Suprapubic skin (tissue), 4 donors: ENCODE measurements around the gene KYAT1.

Experiments used
- EP300 ChIP-seq: sonication (generic); formaldehyde crosslinking; IDR thresholded peaks from one replicate; pipeline ENCODE4 v1.6.1; 2017; ENCODE audit warnings: antibody characterized with exemption
- POLR2A ChIP-seq, 2 donors: fragments of 450-650 bp; IDR thresholded peaks; one replicate each; pipeline ENCODE4 v1.6.1; 2017; ENCODE audit warnings: antibody characterized with exemption in 2 of 2, mild to moderate bottlenecking in 2 of 2, moderate library complexity in 2 of 2
- POLR2AphosphoS5 ChIP-seq, 3 donors: sonication (generic); formaldehyde crosslinking; IDR thresholded peaks; one replicate each; pipeline ENCODE4 v1.6.1; 2017; ENCODE audit warnings: antibody characterized with exemption in 3 of 3
- TF ChIP-seq, protein P1 (sequence below), 2 donors: fragments of 200-600 bp in 1 of 2; fragments of 450-650 bp in 1 of 2; sonication (generic) in 1 of 2; IDR thresholded peaks; one replicate each; pipeline ENCODE4 v1.5.1; 2016 to 2019; ENCODE audit warnings: antibody characterized with exemption in 2 of 2, mild to moderate bottlenecking in 1 of 2, moderate library complexity in 1 of 2

DNA sequence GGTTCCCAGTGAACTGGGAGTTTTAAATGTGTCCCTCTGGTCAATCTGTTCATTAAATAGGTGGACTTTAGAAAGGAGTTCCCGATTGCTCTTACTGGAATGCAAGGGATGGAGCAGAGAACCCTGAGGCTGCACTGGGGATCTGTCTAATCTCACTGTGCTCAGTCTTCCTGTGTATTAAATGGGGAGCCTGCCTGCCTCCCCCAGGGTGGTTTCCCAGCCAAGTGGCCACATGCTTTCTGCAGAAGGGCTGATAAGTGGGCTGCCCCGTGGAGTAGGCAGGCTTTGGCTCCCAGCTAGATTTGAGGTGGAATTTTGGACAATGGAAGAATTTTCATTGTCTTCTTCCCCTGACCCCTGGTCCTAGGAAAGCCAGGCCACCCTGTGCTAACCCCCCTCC is 25.0 kb upstream of the KYAT1 start:
- TF ChIP-seq POLR2A (IDR thresholded peaks at IDR 0.05) (no peak), POLR2AphosphoS5 (IDR thresholded peaks at IDR 0.05) (no peak), EP300 (no peak)
- TF ChIP-seq, protein P1, sequence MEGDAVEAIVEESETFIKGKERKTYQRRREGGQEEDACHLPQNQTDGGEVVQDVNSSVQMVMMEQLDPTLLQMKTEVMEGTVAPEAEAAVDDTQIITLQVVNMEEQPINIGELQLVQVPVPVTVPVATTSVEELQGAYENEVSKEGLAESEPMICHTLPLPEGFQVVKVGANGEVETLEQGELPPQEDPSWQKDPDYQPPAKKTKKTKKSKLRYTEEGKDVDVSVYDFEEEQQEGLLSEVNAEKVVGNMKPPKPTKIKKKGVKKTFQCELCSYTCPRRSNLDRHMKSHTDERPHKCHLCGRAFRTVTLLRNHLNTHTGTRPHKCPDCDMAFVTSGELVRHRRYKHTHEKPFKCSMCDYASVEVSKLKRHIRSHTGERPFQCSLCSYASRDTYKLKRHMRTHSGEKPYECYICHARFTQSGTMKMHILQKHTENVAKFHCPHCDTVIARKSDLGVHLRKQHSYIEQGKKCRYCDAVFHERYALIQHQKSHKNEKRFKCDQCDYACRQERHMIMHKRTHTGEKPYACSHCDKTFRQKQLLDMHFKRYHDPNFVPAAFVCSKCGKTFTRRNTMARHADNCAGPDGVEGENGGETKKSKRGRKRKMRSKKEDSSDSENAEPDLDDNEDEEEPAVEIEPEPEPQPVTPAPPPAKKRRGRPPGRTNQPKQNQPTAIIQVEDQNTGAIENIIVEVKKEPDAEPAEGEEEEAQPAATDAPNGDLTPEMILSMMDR (IDR thresholded peaks at IDR 0.05), result no peak
